GM10266 (cell line): Measurements from ENCODE around the gene PSMB11.

Source experiments
- DNase-seq: peaks from one replicate; pipeline ENCODE4 v3.0.0; 2012; ENCODE audit errors: extremely low spot score
- TF ChIP-seq, protein P1 (sequence below): IDR thresholded peaks from 2 replicates; pipeline ENCODE4 v1.5.1; 2012; ENCODE audit warnings: mild to moderate bottlenecking, low read depth; ENCODE audit not compliant: control insufficient read depth, insufficient read depth; ENCODE audit errors: missing control alignments

PSMB11 gene

GRCh38 chr14:23093526-23093925, 51.5 kb downstream of the PSMB11 start:
- TF ChIP-seq, protein P1, sequence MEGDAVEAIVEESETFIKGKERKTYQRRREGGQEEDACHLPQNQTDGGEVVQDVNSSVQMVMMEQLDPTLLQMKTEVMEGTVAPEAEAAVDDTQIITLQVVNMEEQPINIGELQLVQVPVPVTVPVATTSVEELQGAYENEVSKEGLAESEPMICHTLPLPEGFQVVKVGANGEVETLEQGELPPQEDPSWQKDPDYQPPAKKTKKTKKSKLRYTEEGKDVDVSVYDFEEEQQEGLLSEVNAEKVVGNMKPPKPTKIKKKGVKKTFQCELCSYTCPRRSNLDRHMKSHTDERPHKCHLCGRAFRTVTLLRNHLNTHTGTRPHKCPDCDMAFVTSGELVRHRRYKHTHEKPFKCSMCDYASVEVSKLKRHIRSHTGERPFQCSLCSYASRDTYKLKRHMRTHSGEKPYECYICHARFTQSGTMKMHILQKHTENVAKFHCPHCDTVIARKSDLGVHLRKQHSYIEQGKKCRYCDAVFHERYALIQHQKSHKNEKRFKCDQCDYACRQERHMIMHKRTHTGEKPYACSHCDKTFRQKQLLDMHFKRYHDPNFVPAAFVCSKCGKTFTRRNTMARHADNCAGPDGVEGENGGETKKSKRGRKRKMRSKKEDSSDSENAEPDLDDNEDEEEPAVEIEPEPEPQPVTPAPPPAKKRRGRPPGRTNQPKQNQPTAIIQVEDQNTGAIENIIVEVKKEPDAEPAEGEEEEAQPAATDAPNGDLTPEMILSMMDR = no peak
- no peak for DNase-seq
